Endodermal cell (in vitro differentiated cells): ENCODE results near the gene NAALADL2. TPM values are rescaled to one million over a fixed set of nuclear protein-coding genes. Genes with fewer than 3 reads are reported as not detected.

ENCODE experiments used
- DNase-seq: peaks from one replicate; pipeline ENCODE4 v3.0.0-alpha.2; 2017
- H3K27ac ChIP-seq: 2 replicates; pipeline ENCODE4 v1.5.1; 2013; ENCODE audit warnings: mild to moderate bottlenecking, low read depth, low read length, moderate library complexity
- H3K27me3 ChIP-seq: 2 replicates; pipeline ENCODE4 v1.6.1; 2013; ENCODE audit warnings: mild to moderate bottlenecking, low read length, moderate library complexity; ENCODE audit not compliant: insufficient read depth, control insufficient read depth, poor library complexity, severe bottlenecking
- H3K36me3 ChIP-seq: 2 replicates; pipeline ENCODE4 v1.7.0; 2013; ENCODE audit warnings: mild to moderate bottlenecking, low read length, moderate library complexity; ENCODE audit not compliant: control insufficient read depth, insufficient read depth
- H3K4me1 ChIP-seq: one replicate; pipeline ENCODE4 v1.7.0; 2013; ENCODE audit warnings: low read length; ENCODE audit not compliant: control insufficient read depth, insufficient read depth
- H3K4me3 ChIP-seq: 2 replicates; pipeline ENCODE4 v1.5.1; 2013; ENCODE audit warnings: mild to moderate bottlenecking, low read length, moderate library complexity
- H3K9ac ChIP-seq: 2 replicates; pipeline ENCODE4 v1.6.1; 2013; ENCODE audit warnings: mild to moderate bottlenecking, low read length, moderate library complexity; ENCODE audit not compliant: poor library complexity, severe bottlenecking; ENCODE audit errors: extremely low read depth
- H3K9me3 ChIP-seq: 2 replicates; pipeline ENCODE4 v1.6.1; 2013; ENCODE audit warnings: mild to moderate bottlenecking, low read length, moderate library complexity; ENCODE audit not compliant: control insufficient read depth
- H3K27ac Mint-ChIP-seq: 2 replicates; pipeline ENCODE4 v1.8.0; 2020; ENCODE audit warnings: mixed read lengths
- H3K27me3 Mint-ChIP-seq: 2 replicates; pipeline ENCODE4 v1.8.0; 2021; ENCODE audit warnings: mild to moderate bottlenecking, mixed read lengths; ENCODE audit not compliant: insufficient read depth
- H3K36me3 Mint-ChIP-seq: 2 replicates; pipeline ENCODE4 v1.8.0; 2020; ENCODE audit warnings: low read depth, mixed read lengths
- H3K4me1 Mint-ChIP-seq: 2 replicates; pipeline ENCODE4 v1.8.0; 2020; ENCODE audit warnings: mixed read lengths
- H3K4me3 Mint-ChIP-seq: 2 replicates; pipeline ENCODE4 v1.8.0; 2020; ENCODE audit warnings: mild to moderate bottlenecking, moderate library complexity, mixed read lengths
- H3K9me3 Mint-ChIP-seq: 2 replicates; pipeline ENCODE4 v1.8.0; 2020; ENCODE audit warnings: mild to moderate bottlenecking, mixed read lengths
- WGBS, 2 experiments: methylation state at CpG; one replicate each; pipeline versions ENCODE4 v1.1.5 to v1.1.7; 2013; ENCODE audit warnings: missing lambda C conversion rate in 2 of 2, mixed read lengths in 1 of 2; ENCODE audit not compliant: insufficient coverage in 1 of 2, insufficient read length in 1 of 2; 5-methylcytosine and 5-hydroxymethylcytosine counted together
- total RNA-seq, 2 donors: library from RNA; stranded (reverse); fragmentation: NEBNext Ultra II Directional in 1 of 2; extraction: Animal tissue kit (Norgen Biotek cat#: 25700) in 1 of 2; gene quantifications; 2 replicates in 1 of 2; 3 replicates in 1 of 2; pipeline ENCODE4 v1.2.1, GENCODE V29; 2021
- TF ChIP-seq, protein P1 (sequence below): fragments of 200-600 bp; sonication (generic); conservative IDR thresholded peaks from 2 replicates; pipeline ENCODE4 v1.5.0; 2021; ENCODE audit warnings: antibody characterized with exemption, mild to moderate bottlenecking

The NAALADL2 gene
- total RNA-seq, 2 donors from 2014 or later = 1.6 to 1.8 TPM

DNA sequence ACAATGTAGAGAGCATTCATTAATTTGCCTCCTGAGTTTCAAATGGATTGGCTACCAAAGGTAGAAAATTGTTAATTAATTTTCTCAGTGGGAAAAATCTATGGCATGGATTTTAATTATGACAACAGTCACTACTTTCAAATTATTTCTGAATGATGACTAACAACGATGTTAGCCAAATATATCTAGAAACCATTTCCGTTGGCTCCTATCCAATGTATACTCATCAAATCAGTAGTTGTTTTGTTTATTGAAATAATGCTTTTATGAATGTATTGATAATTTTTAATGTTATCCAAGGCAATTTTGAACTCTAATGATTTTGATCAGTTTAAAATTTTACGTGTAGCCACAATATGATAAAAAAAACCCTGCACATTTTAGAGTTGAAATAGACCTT, 333.4 kb downstream of the NAALADL2 start:
- Histone ChIP-seq H3K27ac (no peak overlapping the region), H3K4me1 (no peaks in the 10 kb centered on the region), H3K36me3 (no peaks in the 10 kb centered on the region), H3K4me3 (no peak overlapping the region), H3K9me3 (no peaks in the 10 kb centered on the region), H3K9ac (no peak overlapping the region), H3K27me3 (no peaks in the 10 kb centered on the region)
- H3K9me3 Mint-ChIP-seq = peaks cover 5% of the 10 kb centered on the region
- no peaks in the 10 kb centered on the region for H3K4me1 Mint-ChIP-seq
- TF ChIP-seq, protein P1, sequence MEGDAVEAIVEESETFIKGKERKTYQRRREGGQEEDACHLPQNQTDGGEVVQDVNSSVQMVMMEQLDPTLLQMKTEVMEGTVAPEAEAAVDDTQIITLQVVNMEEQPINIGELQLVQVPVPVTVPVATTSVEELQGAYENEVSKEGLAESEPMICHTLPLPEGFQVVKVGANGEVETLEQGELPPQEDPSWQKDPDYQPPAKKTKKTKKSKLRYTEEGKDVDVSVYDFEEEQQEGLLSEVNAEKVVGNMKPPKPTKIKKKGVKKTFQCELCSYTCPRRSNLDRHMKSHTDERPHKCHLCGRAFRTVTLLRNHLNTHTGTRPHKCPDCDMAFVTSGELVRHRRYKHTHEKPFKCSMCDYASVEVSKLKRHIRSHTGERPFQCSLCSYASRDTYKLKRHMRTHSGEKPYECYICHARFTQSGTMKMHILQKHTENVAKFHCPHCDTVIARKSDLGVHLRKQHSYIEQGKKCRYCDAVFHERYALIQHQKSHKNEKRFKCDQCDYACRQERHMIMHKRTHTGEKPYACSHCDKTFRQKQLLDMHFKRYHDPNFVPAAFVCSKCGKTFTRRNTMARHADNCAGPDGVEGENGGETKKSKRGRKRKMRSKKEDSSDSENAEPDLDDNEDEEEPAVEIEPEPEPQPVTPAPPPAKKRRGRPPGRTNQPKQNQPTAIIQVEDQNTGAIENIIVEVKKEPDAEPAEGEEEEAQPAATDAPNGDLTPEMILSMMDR = no peak
- H3K36me3 Mint-ChIP-seq = no peaks in the 10 kb centered on the region
- no peak overlapping the region for H3K4me3 Mint-ChIP-seq
- DNase-seq = no peak
- 88 to 100% methylated on average over 1 to 2 of the region's 3 CpGs for WGBS, 2 experiments
- H3K27ac Mint-ChIP-seq = no peak overlapping the region
- H3K27me3 Mint-ChIP-seq = no peaks in the 10 kb centered on the region

DNA sequence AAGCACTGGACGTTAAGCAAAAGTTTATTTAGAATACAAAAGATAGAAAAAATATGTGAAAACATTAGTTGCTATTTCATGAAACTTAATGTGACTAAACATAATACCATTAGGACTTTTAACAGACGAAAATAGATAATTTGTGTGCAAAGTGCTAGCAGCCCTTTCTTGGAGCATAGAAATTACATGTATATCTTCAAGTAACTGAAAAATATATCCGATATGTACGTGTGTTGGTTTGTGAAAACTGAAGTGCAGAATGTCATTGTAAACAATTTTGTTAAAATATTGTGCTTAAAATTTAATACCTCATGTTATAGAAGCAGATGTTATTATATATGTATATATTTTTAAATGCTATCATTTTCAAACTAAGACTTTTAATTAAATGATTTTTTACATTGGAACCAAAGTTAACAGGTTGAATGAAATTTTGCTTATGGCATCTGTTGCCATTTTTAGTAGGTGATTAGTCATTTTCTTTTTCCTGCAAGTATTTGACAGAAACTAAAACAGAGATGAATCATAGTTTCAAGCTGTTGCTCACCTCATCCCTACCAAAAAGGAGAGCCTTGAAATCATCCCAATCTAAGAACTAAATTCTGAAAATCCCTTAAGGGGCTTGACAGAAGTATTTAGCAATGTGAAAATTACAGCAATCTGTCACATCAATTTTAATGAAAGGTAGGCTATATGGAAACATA, 334.8 kb downstream of the NAALADL2 start:
- TF ChIP-seq, protein P1 = no peak
- H3K27ac ChIP-seq = no peak overlapping the region

DNA sequence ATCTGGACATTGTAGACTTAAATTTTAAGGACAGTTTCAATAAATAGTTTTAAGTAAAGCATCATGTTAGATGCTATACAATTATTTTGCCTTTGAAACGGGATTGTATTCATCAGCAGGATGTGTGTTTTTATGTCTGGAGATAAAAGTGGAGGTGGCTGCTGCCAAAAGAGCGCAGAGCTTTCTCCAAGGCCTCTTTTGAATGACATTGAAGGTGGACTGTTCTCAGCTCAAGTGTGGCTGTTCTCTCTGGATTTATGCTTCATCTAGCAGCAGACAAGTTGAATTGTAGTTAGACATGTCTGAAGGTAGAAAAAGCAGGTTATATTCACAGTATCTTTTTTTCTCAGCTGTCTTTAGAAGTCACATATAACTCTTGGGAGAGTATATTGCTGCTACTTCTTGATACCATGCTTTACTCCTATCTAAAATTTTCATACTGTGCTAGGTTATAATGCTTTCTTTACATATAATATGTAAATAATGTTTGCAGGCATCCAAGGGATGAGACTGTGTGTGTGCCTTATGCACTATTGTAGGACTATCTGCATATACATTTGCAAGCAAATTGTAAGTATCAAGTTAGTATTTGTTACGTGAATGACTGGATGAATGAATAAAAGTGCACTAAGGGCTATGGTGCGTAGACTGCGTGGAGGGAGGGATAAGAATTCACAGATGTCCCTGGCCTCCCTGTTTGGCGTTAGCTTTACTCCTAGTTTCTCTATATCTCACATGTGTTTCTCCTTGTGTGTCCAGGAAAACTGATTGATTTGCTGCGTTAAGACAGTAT, 340.1 kb downstream of the NAALADL2 start:
- Histone ChIP-seq H3K27me3 (no peaks in the 10 kb centered on the region), H3K9me3 (no peaks in the 10 kb centered on the region), H3K4me3 (no peak overlapping the region), H3K4me1 (no peaks in the 10 kb centered on the region), H3K36me3 (no peaks in the 10 kb centered on the region), H3K27ac (no peak overlapping the region), H3K9ac (no peak overlapping the region)
- Mint-ChIP-seq H3K36me3 (no peaks in the 10 kb centered on the region), H3K27me3 (no peaks in the 10 kb centered on the region), H3K27ac (no peak overlapping the region), H3K9me3 (no peaks in the 10 kb centered on the region), H3K4me1 (peaks cover 5% of the 10 kb centered on the region), H3K4me3 (no peak overlapping the region)
- 95 to 98% methylated on average over 6 to 7 of the region's 7 CpGs for WGBS, 2 experiments
- TF ChIP-seq, protein P1 = no peak
- no peak for DNase-seq

More for the DNA sequence above, 334.8 kb downstream of the NAALADL2 start:
- Mint-ChIP-seq H3K4me1 (no peaks in the 10 kb centered on the region), H3K27me3 (no peaks in the 10 kb centered on the region), H3K27ac (no peak overlapping the region), H3K4me3 (no peak overlapping the region), H3K36me3 (no peaks in the 10 kb centered on the region), H3K9me3 (peaks cover 5% of the 10 kb centered on the region)
- DNase-seq = no peak
- Histone ChIP-seq H3K9ac (no peak overlapping the region), H3K9me3 (no peaks in the 10 kb centered on the region), H3K27me3 (no peaks in the 10 kb centered on the region), H3K36me3 (no peaks in the 10 kb centered on the region), H3K4me1 (no peaks in the 10 kb centered on the region), H3K4me3 (no peak overlapping the region)
- 93% methylated on average over 4 of the region's 4 CpGs; no CpG with 5 or more reads in 1 of the 2 experiments for WGBS, 2 experiments
